GM23338 (cell line): ENCODE results near the gene TTYH1. TPM values are rescaled to one million over a fixed set of nuclear protein-coding genes. Genes with fewer than 3 reads are reported as not detected.

Experiments
- ATAC-seq: fragments of 200-7000 bp; cut with Tn5 transposase; 3 replicates; pipeline ENCODE4 v1.9.1; 2020
- DNase-seq: peaks from one replicate; pipeline ENCODE4 v3.0.0-alpha.2; 2015; ENCODE audit warnings: low spot score
- H2AFZ ChIP-seq: fragments of 200-600 bp; sonication (generic); 2 replicates; pipeline ENCODE4 v1.8.0; 2016; ENCODE audit warnings: antibody characterized with exemption, mild to moderate bottlenecking, moderate library complexity
- H3F3A ChIP-seq: fragments of 200-600 bp; sonication (generic); replicated peaks from 2 replicates; pipeline ENCODE4 v1.8.0; 2017; ENCODE audit warnings: antibody characterized with exemption, mixed run types, low read depth
- H3K27ac ChIP-seq: fragments of 200-600 bp; sonication (generic); 2 replicates; pipeline ENCODE4 v1.6.1; 2016; ENCODE audit warnings: low read depth
- H3K27me3 ChIP-seq: fragments of 200-600 bp; sonication (generic); 2 replicates; pipeline ENCODE4 v1.8.0; 2016; ENCODE audit warnings: mild to moderate bottlenecking, mixed run types, moderate library complexity; ENCODE audit not compliant: insufficient read depth
- H3K36me3 ChIP-seq: fragments of 200-600 bp; sonication (generic); 2 replicates; pipeline ENCODE4 v1.8.0; 2016; ENCODE audit warnings: mild to moderate bottlenecking; ENCODE audit not compliant: insufficient read depth
- H3K4me1 ChIP-seq: fragments of 200-600 bp; sonication (generic); 2 replicates; pipeline ENCODE4 v1.8.0; 2016; ENCODE audit warnings: mild to moderate bottlenecking, moderate library complexity; ENCODE audit not compliant: insufficient read depth
- H3K4me2 ChIP-seq: fragments of 200-600 bp; sonication (generic); 2 replicates; pipeline ENCODE4 v1.7.1; 2017; ENCODE audit warnings: mixed run types
- H3K4me3 ChIP-seq: fragments of 200-600 bp; sonication (generic); 2 replicates; pipeline ENCODE4 v1.6.1; 2016; ENCODE audit warnings: mixed run types
- H3K79me2 ChIP-seq: fragments of 200-600 bp; sonication (generic); replicated peaks from 2 replicates; pipeline ENCODE4 v1.8.0; 2017; ENCODE audit warnings: mild to moderate bottlenecking; ENCODE audit not compliant: insufficient read depth
- H3K9me2 ChIP-seq: fragments of 200-600 bp; sonication (generic); 2 replicates; pipeline ENCODE4 v1.8.0; 2017; ENCODE audit not compliant: insufficient read depth
- H4K20me1 ChIP-seq: fragments of 200-600 bp; sonication (generic); replicated peaks from 2 replicates; pipeline ENCODE4 v1.8.0; 2017; ENCODE audit warnings: mild to moderate bottlenecking; ENCODE audit not compliant: insufficient read depth
- H3K27ac Mint-ChIP-seq: 2 replicates; pipeline ENCODE4 v1.8.0; 2020; ENCODE audit warnings: inconsistent platforms, mild to moderate bottlenecking, moderate library complexity, mixed read lengths
- H3K27me3 Mint-ChIP-seq: 3 replicates; pipeline ENCODE4 v1.8.0; 2022; ENCODE audit warnings: low read depth, mild to moderate bottlenecking, moderate library complexity, mixed read lengths, inconsistent platforms; ENCODE audit not compliant: insufficient read depth, poor library complexity
- H3K36me3 Mint-ChIP-seq: 3 replicates; pipeline ENCODE4 v1.8.0; 2021; ENCODE audit warnings: low read depth, mild to moderate bottlenecking, inconsistent platforms, moderate library complexity, mixed read lengths
- H3K4me1 Mint-ChIP-seq: 3 replicates; pipeline ENCODE4 v1.8.0; 2020; ENCODE audit warnings: mild to moderate bottlenecking, inconsistent platforms, mixed read lengths
- H3K4me3 Mint-ChIP-seq: 3 replicates; pipeline ENCODE4 v1.8.0; 2021; ENCODE audit warnings: moderate library complexity, mild to moderate bottlenecking, inconsistent platforms, mixed read lengths
- H3K9me3 Mint-ChIP-seq: 3 replicates; pipeline ENCODE4 v1.8.0; 2020; ENCODE audit warnings: moderate library complexity, mild to moderate bottlenecking, inconsistent platforms, mixed read lengths
- CTCF ChIP-seq, 2 experiments: fragments of 200-600 bp in 1 of 2; sonication (generic) in 1 of 2; conservative IDR thresholded peaks; 2 replicates each; pipeline versions ENCODE4 v1.5.1 to v1.6.1; 2016 to 2017; ENCODE audit warnings: antibody characterized with exemption in 2 of 2, low read depth in 2 of 2, mild to moderate bottlenecking in 2 of 2, moderate library complexity in 1 of 2
- ETS1 ChIP-seq: IDR thresholded peaks from 2 replicates; pipeline ENCODE4 v1.6.1; 2016; ENCODE audit warnings: antibody characterized with exemption
- JUNB ChIP-seq: IDR thresholded peaks from one replicate; pipeline ENCODE4 v1.6.1; 2016; ENCODE audit warnings: antibody characterized with exemption; ENCODE audit not compliant: unreplicated experiment
- NANOG ChIP-seq: IDR thresholded peaks from 2 replicates; pipeline ENCODE4 v1.6.1; 2016; ENCODE audit warnings: antibody characterized with exemption, borderline replicate concordance
- POLR2AphosphoS5 ChIP-seq: IDR thresholded peaks from 2 replicates; pipeline ENCODE4 v1.6.1; 2016; ENCODE audit warnings: antibody characterized with exemption, low read depth
- REST ChIP-seq: IDR thresholded peaks from one replicate; pipeline ENCODE4 v1.6.1; 2018; ENCODE audit warnings: antibody characterized with exemption; ENCODE audit not compliant: unreplicated experiment
- STAT1 ChIP-seq: IDR thresholded peaks from one replicate; pipeline ENCODE4 v1.6.1; 2016; ENCODE audit warnings: antibody characterized with exemption; ENCODE audit not compliant: unreplicated experiment
- ZNF331 ChIP-seq: fragments of 250-450 bp; sonication (Bioruptor Pico); IDR thresholded peaks from 2 replicates; pipeline ENCODE4 v1.5.0; 2020; ENCODE audit warnings: low read depth, mild to moderate bottlenecking, moderate library complexity
- polyA plus RNA-seq: library from polyadenylated mRNA; unstranded; fragments of >200 nt; fragmentation: Nextera tagmentation; extraction: Ambion mirVana; gene quantifications from 2 replicates; pipeline ENCODE4 v1.2.1, GENCODE V29; 2016
- total RNA-seq: library from RNA; depleted of rRNA; stranded (reverse); fragments of >200 nt; shearing (Covaris generic); gene quantifications from 2 replicates; pipeline ENCODE4 v1.2.3, GENCODE V29; 2014

TTYH1 gene
- total and polyA plus RNA-seq, 2 experiments from 2014 or later, result 18.2 to 40.8 TPM

GRCh38 chr19:54449701-54450069 is 34.4 kb downstream of the TTYH1 start:
- peaks cover 9% of the 10 kb centered on the region for H3K4me1 ChIP-seq
- ATAC-seq (no peak), DNase-seq (no peak)
- peaks cover 12% of the 10 kb centered on the region for H3K9me3 Mint-ChIP-seq
- no peak overlapping the region for H3K27ac ChIP-seq
- peaks cover 36% of the 10 kb centered on the region for H4K20me1 ChIP-seq
- H2AFZ ChIP-seq, result no peak overlapping the region
- no peaks in the 10 kb centered on the region for H3K9me2 ChIP-seq
- peak overlapping the region; percentile 96 for H3K27ac Mint-ChIP-seq
- H3K4me1 Mint-ChIP-seq, result peaks cover 19% of the 10 kb centered on the region
- H3K27me3 Mint-ChIP-seq, result peaks cover 15% of the 10 kb centered on the region
- H3F3A ChIP-seq, result no peaks in the 10 kb centered on the region
- H3K36me3 Mint-ChIP-seq, result peaks cover 54% of the 10 kb centered on the region
- H3K36me3 ChIP-seq, result peaks cover 26% of the 10 kb centered on the region
- H3K27me3 ChIP-seq, result no peaks in the 10 kb centered on the region
- peak overlapping the region; percentile 97 for H3K4me3 ChIP-seq
- peaks cover 67% of the 10 kb centered on the region for H3K79me2 ChIP-seq
- peak overlapping the region; percentile 96 for H3K4me2 ChIP-seq
- TF ChIP-seq JUNB (no peak), ZNF331 (CRISPR knock-in tag) (no peak), POLR2AphosphoS5 (no peak), ETS1 (no peak), STAT1 (no peak), CTCF (conservative IDR thresholded peaks at IDR 0.05; ENCODE audit: low read depth in 2 of 2) (no peak), NANOG (no peak)
- H3K4me3 Mint-ChIP-seq, result peak overlapping the region; percentile 98

GRCh38 chr19:54451331-54451871 is 36.1 kb downstream of the TTYH1 start:
- ATAC-seq, result no peak
- Mint-ChIP-seq H3K27me3 (peaks cover 15% of the 10 kb centered on the region), H3K36me3 (peaks cover 59% of the 10 kb centered on the region), H3K4me3 (peak overlapping the region; percentile 98; the same call in 2 of the 3 replicates), H3K4me1 (peaks cover 19% of the 10 kb centered on the region), H3K9me3 (peaks cover 12% of the 10 kb centered on the region), H3K27ac (peak overlapping the region; percentile 34; the same call in 1 of the 2 replicates)
- Histone ChIP-seq H3K4me3 (no peak overlapping the region), H3K36me3 (peaks cover 29% of the 10 kb centered on the region), H3F3A (no peaks in the 10 kb centered on the region), H3K27ac (peak overlapping the region; percentile 26; the same call in 1 of the 2 replicates), H3K9me2 (no peaks in the 10 kb centered on the region), H3K79me2 (peaks cover 62% of the 10 kb centered on the region), H3K4me2 (no peak overlapping the region), H2AFZ (no peak overlapping the region), H3K4me1 (peaks cover 9% of the 10 kb centered on the region), H3K27me3 (no peaks in the 10 kb centered on the region), H4K20me1 (peaks cover 33% of the 10 kb centered on the region)
- no peak for DNase-seq
- TF ChIP-seq STAT1 (no peak), ZNF331 (CRISPR knock-in tag) (no peak), REST (no peak)
